Measurements from ENCODE around the gene SEPTIN10. TPM values are rescaled to one million over a fixed set of nuclear protein-coding genes. Genes with fewer than 3 reads are reported as not detected.

Gene SEPTIN10
- total and polyA plus RNA-seq, 7 donors: 20.6 to 39.8 (median 32.3) TPM

DNA sequence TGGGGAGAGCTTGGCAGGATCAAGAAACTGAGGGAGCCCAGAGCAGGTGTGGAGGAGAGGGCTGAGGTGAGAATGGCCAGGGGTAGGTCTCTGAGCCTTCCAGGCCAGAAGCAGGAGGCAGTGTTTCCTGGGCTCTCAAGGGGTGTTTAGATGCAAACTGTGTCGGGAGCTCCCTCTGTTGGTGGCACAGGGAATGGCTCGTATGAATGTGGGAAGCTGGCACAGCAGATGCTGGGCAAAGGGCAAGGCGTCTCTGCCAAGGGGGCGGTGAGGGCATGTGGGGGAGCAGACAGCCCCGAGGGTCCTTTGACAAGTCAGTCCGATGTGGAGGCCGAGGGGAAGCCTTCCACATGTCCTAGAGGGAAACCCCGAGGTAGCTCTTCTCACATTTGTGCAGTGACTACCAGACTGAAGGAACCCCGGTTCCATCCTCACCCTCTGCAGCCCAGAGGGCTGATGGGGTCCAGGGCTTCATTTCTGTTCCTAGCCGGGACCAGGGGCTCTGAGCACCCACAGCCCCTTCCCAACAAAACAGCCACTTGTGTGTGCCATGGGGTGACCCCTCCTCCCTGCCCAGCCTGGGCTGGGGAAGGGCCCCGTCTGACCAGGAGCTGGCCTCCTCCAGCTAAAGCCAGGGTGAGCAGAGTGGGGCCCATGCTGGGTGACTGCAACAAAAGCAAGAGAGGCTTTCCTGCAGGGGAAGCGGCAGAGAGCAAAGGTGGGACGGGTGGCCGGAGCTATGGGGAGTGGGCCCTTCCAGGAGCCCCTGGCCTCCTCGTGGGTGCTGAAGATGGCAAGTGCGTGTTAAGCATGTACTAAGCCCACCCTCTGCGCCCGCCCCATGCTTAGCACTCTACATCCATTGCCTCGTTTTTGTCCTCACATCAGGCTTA, 103.4 kb downstream of the SEPTIN10 start:
- Histone ChIP-seq H3K9me3 (no peaks in the 10 kb centered on the region), H3K36me3 (ENCODE audit: insufficient read depth in 1 of 2, low read depth in 1 of 2) (no peaks in the 10 kb centered on the region), H3K4me3 (no peak overlapping the region), H3K27ac (peak overlapping the region; percentile 16), H3K4me1 (peaks cover 20% of the 10 kb centered on the region), H3K27me3 (ENCODE audit: insufficient read depth in 3 of 3, low read length in 2 of 3) (no peaks in the 10 kb centered on the region)
- ATAC-seq: peak; percentile 72 to 85 (median 78)
- peak; percentile 79 to 89 for DNase-seq
- WGBS, 3 donors: 53 to 60% (median 59%) methylated on average over 19 of the region's 19 CpGs
- intact Hi-C loops (cut with DNase I): loop anchor here in 1 of 2 donors (1.0 to 5.0 kb wide), 2 partner anchors 383 to 583 kb away; no protein-coding TSS in a partner anchor
- TF ChIP-seq, protein P1, sequence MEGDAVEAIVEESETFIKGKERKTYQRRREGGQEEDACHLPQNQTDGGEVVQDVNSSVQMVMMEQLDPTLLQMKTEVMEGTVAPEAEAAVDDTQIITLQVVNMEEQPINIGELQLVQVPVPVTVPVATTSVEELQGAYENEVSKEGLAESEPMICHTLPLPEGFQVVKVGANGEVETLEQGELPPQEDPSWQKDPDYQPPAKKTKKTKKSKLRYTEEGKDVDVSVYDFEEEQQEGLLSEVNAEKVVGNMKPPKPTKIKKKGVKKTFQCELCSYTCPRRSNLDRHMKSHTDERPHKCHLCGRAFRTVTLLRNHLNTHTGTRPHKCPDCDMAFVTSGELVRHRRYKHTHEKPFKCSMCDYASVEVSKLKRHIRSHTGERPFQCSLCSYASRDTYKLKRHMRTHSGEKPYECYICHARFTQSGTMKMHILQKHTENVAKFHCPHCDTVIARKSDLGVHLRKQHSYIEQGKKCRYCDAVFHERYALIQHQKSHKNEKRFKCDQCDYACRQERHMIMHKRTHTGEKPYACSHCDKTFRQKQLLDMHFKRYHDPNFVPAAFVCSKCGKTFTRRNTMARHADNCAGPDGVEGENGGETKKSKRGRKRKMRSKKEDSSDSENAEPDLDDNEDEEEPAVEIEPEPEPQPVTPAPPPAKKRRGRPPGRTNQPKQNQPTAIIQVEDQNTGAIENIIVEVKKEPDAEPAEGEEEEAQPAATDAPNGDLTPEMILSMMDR (IDR thresholded peaks at IDR 0.05): peak; percentile 91

DNA sequence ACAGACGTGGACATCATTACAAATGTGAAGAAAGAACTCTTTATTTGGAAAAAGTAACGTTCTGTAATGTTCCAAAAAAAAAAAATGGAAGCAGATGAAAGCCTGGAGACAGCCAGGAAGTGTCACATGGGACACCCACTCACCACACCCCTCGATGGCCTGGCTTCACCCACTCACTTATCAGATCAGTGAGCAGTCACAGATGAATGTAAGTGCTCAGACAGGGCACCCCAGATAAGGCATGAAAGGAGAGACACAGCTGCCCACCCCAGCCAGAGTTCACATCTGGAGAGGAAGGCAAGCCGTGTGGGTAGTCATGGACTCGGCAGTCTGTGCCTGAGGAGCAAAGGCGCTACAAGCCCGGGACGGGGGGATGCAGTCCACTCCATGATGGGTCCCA, 105.2 kb downstream of the SEPTIN10 start:
- DNase-seq (no peak), ATAC-seq (no peak)
- TF ChIP-seq, protein P1 (IDR thresholded peaks at IDR 0.05): no peak
- no peaks in the 10 kb centered on the region for H3K9me3 ChIP-seq
- intact Hi-C loops (cut with DNase I): loop anchor here (2.0 to 5.0 kb wide), 2 partner anchors 228 to 381 kb away; partner anchors contain the start of gene SH3RF3 (in 1 of the 2)
- 67 to 75% (median 72%) methylated on average over 8 of the region's 8 CpGs for WGBS, 3 donors
- no peak overlapping the region for H3K27ac ChIP-seq
- H3K4me1 ChIP-seq: peaks cover 9% of the 10 kb centered on the region
- H3K27me3 ChIP-seq (ENCODE audit: insufficient read depth in 3 of 3, low read length in 2 of 3): no peaks in the 10 kb centered on the region
- H3K36me3 ChIP-seq (ENCODE audit: insufficient read depth in 1 of 2, low read depth in 1 of 2): no peaks in the 10 kb centered on the region
- no peak overlapping the region for H3K4me3 ChIP-seq

DNA sequence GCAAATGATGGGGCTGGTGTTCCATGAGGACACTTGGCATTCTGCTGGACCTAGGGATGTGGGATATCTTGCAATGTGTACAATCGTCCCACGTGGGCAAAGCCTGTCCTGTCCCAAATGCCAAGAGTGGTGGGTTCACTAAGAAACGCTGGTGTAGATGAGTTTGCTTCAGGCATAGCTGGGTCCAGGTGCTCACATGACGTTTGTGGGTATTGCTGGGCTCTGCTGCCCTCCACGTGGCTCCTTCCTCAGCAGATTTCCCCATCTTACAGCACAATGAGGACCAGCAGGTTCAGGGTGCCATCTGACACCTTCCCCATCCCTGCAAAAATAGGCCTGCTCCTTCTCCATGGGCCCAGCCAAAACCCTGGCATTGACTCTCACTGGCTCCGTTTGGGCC, 105.9 kb downstream of the SEPTIN10 start:
- H3K27me3 ChIP-seq (ENCODE audit: insufficient read depth in 3 of 3, low read length in 2 of 3): no peaks in the 10 kb centered on the region
- ATAC-seq (peak in 2 of 4 donors; percentile 33 to 35), DNase-seq (no peak)
- intact Hi-C loops (cut with DNase I): loop anchor here (2.0 to 5.0 kb wide), 2 partner anchors 227 to 381 kb away; partner anchors contain the start of gene SH3RF3 (in 1 of the 2)
- no peak overlapping the region for H3K4me3 ChIP-seq
- H3K27ac ChIP-seq: no peak overlapping the region
- TF ChIP-seq, protein P1 (IDR thresholded peaks at IDR 0.05): no peak
- H3K9me3 ChIP-seq: no peaks in the 10 kb centered on the region
- peaks cover 8% of the 10 kb centered on the region for H3K4me1 ChIP-seq
- no peaks in the 10 kb centered on the region for H3K36me3 ChIP-seq (ENCODE audit: insufficient read depth in 1 of 2, low read depth in 1 of 2)
- 54 to 81% (median 56%) methylated on average over 6 of the region's 6 CpGs for WGBS, 3 donors

DNA sequence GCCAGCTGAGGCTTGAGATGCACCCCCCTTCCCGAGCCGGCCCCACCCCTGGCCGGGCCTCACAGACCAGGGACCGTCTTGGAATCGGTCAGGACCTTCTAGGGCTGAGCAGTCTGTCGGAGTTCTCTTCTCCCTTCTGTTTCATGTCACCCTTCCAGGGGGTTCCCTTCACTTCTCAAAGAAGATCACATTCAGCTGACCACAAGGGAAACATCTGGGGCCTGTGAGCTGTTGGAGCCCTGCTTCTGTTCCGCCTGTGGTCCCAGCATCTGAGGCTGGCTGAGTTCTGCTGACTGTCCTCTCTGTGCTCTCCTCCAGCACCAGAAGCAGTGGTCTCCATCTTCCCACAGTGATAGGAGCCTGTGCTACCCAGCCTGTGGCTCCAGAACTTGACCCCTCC, 106.5 kb downstream of the SEPTIN10 start:
- Histone ChIP-seq H3K27me3 (ENCODE audit: insufficient read depth in 3 of 3, low read length in 2 of 3) (no peaks in the 10 kb centered on the region), H3K27ac (no peak overlapping the region), H3K9me3 (no peaks in the 10 kb centered on the region), H3K4me1 (peaks cover 8% of the 10 kb centered on the region), H3K36me3 (ENCODE audit: insufficient read depth in 1 of 2, low read depth in 1 of 2) (no peaks in the 10 kb centered on the region), H3K4me3 (no peak overlapping the region)
- intact Hi-C loops (cut with DNase I): loop anchor here in 1 of 2 donors (5.0 kb wide), 1 partner anchor 380 kb away; the partner anchor contains the start of gene SH3RF3
- TF ChIP-seq, protein P1 (IDR thresholded peaks at IDR 0.05): no peak
- no peak for DNase-seq
- ATAC-seq: no peak
- WGBS, 3 donors: 76 to 78% (median 78%) methylated on average over 7 of the region's 7 CpGs
